HL-60 (cell line): Measurements from ENCODE around the gene ZSWIM4.

Source experiments
- DNase-seq, 2 experiments: peaks; one replicate each; pipeline ENCODE4 v3.0.0-alpha.2; 2010 to 2020; ENCODE audit warnings: low read depth in 1 of 2, low spot score in 1 of 2
- H3K27ac ChIP-seq: fragments of 250-450 bp; sonication (Bioruptor Pico); replicated peaks from 2 replicates; pipeline ENCODE4 v1.5.1; 2020; ENCODE audit warnings: mild to moderate bottlenecking, moderate library complexity
- H3K27me3 ChIP-seq: fragments of 250-450 bp; sonication (Bioruptor Pico); 2 replicates; pipeline ENCODE4 v1.5.1; 2021; ENCODE audit warnings: mild to moderate bottlenecking, moderate library complexity; ENCODE audit not compliant: insufficient read depth, poor library complexity, severe bottlenecking
- H3K4me3 ChIP-seq: replicated peaks from 2 replicates; pipeline ENCODE4 v1.5.1; 2011; ENCODE audit warnings: mild to moderate bottlenecking, control low read depth, low read length; ENCODE audit not compliant: insufficient read depth
- CTCF ChIP-seq: IDR thresholded peaks from one replicate; pipeline ENCODE4 v1.5.1; 2011; ENCODE audit warnings: low read length, control low read depth, inconsistent platforms; ENCODE audit not compliant: insufficient read depth
- GABPA ChIP-seq: IDR thresholded peaks from 2 replicates; pipeline ENCODE4 v1.6.1; 2012; ENCODE audit warnings: low read depth
- POLR2AphosphoS5 ChIP-seq: IDR thresholded peaks from 2 replicates; pipeline ENCODE4 v1.6.1; 2012; ENCODE audit warnings: low read depth
- SPI1 ChIP-seq: IDR thresholded peaks from 2 replicates; pipeline ENCODE4 v1.6.1; 2012; ENCODE audit warnings: low read depth, mild to moderate bottlenecking, borderline replicate concordance
- TF ChIP-seq, protein P1 (sequence below): IDR thresholded peaks from 2 replicates; pipeline ENCODE4 v1.6.1; 2012; ENCODE audit warnings: low read depth; ENCODE audit not compliant: insufficient replicate concordance

The ZSWIM4 gene

GRCh38 chr19:13839938-13840304, 44.7 kb downstream of the ZSWIM4 start:
- no peak for DNase-seq
- Histone ChIP-seq H3K4me3 (peak overlapping the region; percentile 82), H3K27me3 (no peaks in the 10 kb centered on the region), H3K27ac (peak overlapping the region; percentile 98)
- TF ChIP-seq CTCF, result no peak
- TF ChIP-seq POLR2AphosphoS5, result no peak
- TF ChIP-seq, protein P1, sequence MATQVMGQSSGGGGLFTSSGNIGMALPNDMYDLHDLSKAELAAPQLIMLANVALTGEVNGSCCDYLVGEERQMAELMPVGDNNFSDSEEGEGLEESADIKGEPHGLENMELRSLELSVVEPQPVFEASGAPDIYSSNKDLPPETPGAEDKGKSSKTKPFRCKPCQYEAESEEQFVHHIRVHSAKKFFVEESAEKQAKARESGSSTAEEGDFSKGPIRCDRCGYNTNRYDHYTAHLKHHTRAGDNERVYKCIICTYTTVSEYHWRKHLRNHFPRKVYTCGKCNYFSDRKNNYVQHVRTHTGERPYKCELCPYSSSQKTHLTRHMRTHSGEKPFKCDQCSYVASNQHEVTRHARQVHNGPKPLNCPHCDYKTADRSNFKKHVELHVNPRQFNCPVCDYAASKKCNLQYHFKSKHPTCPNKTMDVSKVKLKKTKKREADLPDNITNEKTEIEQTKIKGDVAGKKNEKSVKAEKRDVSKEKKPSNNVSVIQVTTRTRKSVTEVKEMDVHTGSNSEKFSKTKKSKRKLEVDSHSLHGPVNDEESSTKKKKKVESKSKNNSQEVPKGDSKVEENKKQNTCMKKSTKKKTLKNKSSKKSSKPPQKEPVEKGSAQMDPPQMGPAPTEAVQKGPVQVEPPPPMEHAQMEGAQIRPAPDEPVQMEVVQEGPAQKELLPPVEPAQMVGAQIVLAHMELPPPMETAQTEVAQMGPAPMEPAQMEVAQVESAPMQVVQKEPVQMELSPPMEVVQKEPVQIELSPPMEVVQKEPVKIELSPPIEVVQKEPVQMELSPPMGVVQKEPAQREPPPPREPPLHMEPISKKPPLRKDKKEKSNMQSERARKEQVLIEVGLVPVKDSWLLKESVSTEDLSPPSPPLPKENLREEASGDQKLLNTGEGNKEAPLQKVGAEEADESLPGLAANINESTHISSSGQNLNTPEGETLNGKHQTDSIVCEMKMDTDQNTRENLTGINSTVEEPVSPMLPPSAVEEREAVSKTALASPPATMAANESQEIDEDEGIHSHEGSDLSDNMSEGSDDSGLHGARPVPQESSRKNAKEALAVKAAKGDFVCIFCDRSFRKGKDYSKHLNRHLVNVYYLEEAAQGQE, result no peak
- TF ChIP-seq GABPA, result no peak
- TF ChIP-seq SPI1, result no peak

DNA sequence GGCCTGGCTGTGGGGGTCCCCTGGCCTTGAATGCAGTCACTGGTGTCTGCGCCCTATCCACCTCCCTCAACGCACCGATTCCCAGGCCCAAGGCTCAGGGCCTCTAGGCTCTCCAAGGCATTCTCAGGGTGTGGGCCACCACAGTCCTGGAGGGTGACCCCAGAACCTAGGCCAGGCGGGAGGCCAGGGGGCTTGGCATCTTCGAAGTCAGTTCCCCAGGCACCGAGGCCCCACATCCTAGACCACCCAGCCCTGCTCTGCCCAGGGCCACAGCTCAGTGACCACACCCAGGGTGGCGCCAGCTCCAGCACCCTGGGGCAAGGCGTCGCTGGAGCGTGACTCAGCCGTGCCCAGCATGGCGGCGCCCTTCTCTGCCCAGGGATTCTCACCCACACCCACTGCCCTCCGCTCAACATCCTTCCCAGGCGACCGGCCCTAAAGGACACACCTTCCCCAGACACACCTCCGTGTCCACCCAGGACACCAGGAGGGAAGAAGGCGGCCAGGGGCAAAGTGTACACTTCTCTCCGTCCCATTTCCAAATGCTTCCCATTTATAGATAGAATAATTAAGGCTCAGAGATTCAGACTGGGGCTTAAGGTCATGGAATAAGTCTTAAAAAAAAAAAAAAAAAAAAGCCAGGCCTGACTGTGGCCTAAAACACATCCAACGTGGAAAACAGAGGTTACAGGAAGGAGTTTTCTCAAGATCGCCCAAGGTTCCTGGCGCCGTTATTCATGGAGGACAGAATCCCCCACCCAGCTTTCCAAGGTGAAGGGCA, 45.3 kb downstream of the ZSWIM4 start:
- H3K4me3 ChIP-seq, result peak overlapping the region; percentile 82
- DNase-seq, result peak in 1 of 2 experiments; percentile 58
- no peaks in the 10 kb centered on the region for H3K27me3 ChIP-seq
- H3K27ac ChIP-seq, result peak overlapping the region; percentile 98
- TF ChIP-seq CTCF, result no peak
- no peak for TF ChIP-seq SPI1
- peak; percentile 81; the same call in 1 of the 2 replicates for TF ChIP-seq POLR2AphosphoS5

GRCh38 chr19:13841086-13841961, 46.1 kb downstream of the ZSWIM4 start:
- peak overlapping the region; percentile 82 for H3K4me3 ChIP-seq
- no peaks in the 10 kb centered on the region for H3K27me3 ChIP-seq
- H3K27ac ChIP-seq, result peak overlapping the region; percentile 98
- TF ChIP-seq POLR2AphosphoS5 (peak; percentile 89), SPI1 (no peak)
- TF ChIP-seq, protein P1, result no peak
- peak; percentile 53 to 74 for DNase-seq

- peak overlapping the region; percentile 98 for H3K27ac ChIP-seq
- no peaks in the 10 kb centered on the region for H3K27me3 ChIP-seq
- peak overlapping the region; percentile 82 for H3K4me3 ChIP-seq
Measured at GRCh38 chr19:13841962-13842290, 46.7 kb downstream of the ZSWIM4 start.

More at GRCh38 chr19:13841962-13842290, 46.7 kb downstream of the ZSWIM4 start:
- DNase-seq, result no peak
- TF ChIP-seq GABPA (no peak), POLR2AphosphoS5 (no peak; the same call in 1 of the 2 replicates), CTCF (no peak), SPI1 (no peak)
- TF ChIP-seq, protein P1, result no peak
